ENCODE data around the gene STK32A.

STK32A gene

DNA sequence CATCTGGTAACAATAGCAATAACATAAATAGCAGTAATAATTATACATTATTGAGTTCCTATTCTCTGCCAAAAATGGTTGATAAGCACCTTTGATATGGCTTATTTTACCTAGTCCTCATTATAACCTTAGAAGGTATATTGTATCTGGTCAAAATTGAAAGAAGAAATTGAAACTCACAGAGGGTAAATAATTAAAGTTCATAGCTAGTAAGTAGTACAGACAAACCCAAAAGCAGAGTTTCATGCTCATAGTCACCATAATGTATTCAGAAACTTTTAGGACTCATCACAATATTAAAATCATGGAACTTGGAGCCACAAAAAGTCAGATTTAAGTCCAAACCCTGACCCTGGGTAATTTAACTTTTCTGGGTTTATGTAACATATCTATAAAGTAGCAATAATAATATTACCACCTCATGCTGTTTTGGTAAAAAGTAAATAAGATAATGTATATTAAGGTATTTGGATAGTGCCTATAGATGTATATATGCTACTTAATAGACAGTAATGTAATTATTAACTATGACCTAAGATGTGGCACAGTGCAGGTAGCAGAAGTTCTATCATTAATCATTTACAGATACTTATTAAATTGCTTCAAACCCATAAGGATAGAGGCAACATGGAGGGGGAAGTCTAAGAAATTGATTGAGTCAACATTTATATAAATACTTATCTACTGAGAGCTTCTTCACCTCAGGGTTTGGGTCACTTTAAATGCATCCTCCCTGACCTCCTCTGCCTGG, 32.4 kb downstream of the STK32A start:
- no peak for DNase-seq

DNA sequence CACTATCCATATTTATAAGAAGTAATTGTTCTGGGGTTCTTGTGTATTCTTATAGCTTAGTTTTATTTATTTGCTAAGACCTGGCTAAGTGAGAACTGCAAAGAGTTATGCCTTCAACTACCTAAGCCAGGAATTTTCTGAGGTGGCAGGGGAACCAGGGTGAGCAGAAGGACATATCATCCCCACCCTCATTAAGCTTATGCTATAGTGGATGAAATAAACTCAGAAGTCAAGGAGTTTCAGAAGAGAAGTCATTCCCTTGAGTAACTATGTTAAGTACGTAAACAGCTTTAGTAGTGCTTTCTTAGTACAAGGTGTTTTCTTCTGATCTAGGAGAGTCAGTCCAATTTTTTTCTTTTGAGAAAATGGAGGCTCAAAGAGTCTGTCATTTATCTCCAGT, 41.7 kb downstream of the STK32A start:
- no peak for DNase-seq

DNA sequence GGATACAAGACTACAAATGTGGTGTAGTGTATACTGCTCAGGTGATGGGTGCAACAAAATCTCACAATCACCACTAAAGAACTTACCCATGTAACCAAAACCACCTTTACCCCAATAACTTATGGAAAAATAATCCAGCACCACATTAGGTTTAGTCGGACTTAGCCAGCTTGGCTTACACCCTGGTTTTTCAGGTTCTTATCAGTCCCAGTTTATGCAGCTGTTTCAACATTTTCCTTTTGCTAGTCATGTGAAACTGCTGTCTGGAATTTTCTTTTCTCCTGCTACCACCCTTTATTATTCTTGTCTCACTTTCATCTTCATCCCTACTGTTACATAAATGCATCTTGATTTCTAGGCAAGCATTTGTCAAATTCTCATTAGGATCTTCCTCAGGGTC, 51.5 kb downstream of the STK32A start:
- no peak for DNase-seq

DNA sequence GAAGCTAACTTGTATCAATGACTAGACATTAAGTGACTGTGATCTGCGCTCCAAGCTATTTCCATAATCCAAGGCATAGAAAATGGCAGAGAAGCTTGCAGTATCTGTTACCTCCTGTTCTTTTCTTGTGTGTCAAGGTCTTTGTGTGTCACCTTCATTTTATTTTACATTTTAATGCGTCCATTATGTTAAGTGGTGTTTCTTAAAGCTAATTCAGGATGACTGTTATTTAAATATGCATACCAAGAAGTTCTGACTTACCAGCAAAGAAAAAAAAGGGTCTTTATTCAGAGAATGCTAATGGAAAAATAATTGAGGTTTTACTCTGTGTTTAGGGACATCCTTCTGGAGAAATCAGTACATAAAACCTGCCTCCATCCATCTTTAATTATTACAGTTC, 52.3 kb downstream of the STK32A start:
- DNase-seq = no peak

DNA sequence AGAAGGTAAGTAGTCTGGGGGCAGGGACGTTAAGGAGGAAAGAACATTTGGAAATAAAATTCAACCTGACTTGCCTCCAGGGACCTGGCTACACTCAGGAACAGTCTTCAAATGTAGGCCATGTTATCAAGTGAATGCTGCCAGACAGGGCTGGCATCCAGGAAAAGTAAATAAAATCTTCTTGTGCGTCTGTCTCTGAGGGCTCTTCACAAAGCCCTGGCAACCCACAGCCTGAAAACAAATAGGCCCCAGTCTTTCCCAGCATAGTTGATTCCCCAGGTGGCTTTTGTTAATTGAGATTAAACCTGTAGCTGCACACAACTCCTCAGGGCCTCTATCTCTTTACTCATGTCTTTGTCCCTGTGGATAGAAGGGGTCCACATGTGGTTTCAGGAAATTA, 55.4 kb downstream of the STK32A start:
- no peak for DNase-seq

DNA sequence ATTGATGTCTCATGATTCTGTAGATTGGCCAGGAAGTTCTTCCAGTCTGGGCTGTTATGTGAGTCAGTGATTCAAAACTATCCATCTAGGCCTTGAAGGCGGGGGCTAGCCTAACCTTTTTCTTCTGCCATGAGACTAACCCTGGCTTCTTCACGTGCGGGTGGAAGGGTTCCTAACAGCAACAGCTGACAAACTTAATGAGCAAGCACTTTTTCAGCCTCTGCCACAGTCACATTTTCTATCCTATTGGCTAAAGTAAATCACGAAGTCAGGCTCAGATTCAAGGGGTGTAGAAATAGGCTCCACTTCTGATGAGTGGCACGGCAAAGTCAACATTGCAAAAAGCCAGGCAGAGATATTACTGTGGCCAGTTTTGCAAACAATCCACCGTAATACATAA, 68.4 kb downstream of the STK32A start:
- no peak for DNase-seq

- DNase-seq = no peak
Measured at GRCh38 chr5:147303976-147304375, 69.2 kb downstream of the STK32A start.

GRCh38 chr5:147305147-147305546, 70.3 kb downstream of the STK32A start:
- DNase-seq = no peak

DNA sequence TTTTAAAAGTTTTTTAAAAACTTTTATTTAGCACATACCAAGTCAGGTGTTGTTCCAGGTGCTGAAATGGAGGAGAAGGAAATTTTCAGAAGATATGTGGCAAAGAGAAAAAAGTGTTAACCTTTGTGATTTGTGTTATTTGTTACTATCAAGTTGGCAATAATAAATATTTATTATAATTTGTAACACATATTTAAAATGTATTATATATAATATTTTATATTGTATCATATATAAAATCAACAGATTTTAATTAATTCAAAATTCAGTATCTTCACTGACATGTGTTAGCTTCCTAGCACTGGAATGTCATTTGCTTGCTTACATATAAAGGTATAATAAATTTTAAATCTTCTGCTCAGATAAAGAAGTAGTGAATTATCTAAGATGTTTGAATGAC, 71.5 kb downstream of the STK32A start:
- DNase-seq = no peak

- no peak for DNase-seq
Measured at GRCh38 chr5:147307170-147307569, 72.3 kb downstream of the STK32A start.

DNA sequence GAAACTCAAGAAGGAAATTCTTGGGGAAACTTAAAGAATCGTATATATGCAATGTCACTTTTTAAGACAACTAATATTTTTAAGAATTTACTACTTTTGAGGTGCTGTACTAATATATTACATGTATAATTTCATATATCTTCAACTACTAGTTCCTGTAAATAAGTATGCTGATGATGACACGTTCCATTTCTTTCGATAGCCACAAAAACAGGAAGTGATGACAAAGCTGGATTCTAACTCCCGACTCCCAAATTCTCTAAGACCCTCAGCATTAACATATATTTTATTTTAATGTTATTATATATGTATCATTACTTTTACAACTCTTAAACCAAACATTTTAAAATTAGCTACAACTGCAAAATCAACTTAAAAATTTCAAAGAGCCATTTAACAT, 74.8 kb downstream of the STK32A start:
- no peak for DNase-seq

DNA sequence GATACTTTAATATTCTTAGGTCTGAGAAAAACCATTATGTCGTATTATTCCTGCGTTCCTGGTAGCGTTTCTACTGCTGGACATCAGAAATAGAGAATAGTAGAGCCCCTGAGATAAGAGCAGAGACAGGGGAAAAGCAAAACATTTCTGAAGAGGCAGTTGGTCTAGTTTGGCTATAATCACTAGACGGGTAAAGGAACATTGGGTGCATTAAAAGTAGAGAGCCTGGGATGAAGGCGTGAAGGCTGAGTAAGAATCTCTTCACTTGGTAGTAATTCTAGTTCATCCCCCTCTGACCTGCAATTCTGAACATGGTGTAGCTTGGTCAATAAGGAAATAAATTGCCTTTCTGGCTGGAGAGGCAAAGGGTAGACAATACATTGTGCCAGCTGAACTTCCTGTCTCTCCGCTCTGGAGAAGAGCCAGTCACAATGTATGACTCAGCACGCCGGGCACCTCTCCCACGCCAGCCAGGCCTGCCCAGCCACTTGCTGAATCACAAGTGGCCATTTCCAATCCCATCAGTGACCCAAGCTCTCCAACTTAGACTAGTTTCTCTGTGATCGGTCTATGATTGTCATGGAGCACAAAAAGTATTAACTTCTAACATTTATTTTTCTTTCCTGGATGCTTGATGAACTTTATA, 75.4 kb downstream of the STK32A start:
- DNase-seq = no peak

GRCh38 chr5:147317978-147318684, 83.3 kb downstream of the STK32A start:
- DNase-seq = no peak

DNA sequence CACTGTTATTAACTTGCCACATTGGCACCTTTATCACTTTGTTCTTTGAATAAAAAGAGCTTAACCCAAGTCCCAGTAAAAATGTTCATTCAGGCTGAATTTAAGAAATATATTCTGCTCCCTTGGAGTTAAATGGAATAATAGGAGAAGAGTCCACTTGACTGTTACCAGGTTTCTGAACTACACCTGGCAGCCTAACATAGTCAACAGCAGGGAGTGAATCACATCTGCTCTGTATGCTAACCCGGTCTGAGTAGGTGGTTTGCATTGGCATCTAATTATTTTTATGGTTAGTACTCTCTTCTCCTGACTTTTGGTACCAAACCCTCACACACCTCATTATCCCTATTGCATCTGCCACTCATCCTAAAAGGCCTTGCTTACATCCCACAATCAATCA, 86.7 kb downstream of the STK32A start:
- no peak for DNase-seq

DNA sequence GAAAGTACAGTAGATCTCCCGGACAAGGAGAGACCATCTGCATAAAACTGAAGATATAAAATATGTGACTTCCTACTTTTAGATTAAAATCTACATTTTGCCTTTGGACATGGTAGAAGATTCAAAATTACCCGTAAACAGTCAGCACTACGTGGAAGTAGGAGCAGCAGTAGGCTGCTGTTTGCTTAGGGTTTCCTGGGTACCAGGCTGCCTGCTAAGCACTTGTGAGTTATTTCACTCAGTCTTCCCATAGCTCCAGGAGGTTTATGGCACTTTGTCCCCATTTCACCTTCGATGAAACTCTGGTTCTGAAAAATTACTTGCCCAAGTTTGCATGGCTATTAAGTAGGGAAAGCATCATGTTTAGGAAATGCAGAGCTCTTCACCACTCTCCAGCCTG, 92.6 kb downstream of the STK32A start:
- no peak for DNase-seq

DNA sequence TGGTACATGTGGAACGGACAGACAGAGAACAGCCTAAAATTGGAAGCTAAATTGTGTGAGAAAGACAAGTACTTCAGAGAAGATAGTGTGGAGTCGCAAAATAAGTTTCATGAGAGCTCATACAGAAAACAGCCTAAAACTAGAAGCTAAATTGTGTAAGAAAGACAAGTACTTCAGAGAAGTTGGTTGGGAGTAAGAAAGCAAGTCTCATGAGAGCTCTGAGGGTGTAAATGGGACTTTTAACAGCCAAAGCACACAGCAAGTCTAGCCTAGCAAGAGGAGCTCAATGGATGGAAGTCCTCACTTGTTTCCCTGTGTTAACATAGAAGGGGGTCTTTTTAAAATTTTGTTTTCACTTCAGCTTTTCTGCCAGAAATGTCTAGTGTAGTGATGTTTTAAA, 93.1 kb downstream of the STK32A start:
- DNase-seq = no peak

DNA sequence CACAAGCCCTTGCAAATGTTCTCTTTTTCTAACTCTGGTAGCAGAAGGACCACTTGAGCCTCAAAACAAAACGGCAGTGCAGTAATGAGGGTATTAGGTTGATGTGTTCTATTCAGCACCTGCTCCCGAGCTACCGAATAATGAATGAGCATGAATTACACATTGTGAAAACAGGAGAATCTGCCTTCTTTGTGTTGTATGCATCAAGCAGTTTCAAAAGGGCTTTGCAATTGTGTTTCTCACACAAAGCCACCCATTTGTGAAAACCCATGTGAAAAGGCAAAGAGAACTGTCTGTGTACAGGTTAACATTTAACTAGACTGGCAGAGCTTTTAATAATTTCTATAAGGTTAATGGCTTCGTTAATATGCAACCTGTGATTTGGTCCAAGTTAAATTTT, 97.8 kb downstream of the STK32A start:
- no peak for DNase-seq

GRCh38 chr5:147336876-147337275, 102.0 kb downstream of the STK32A start:
- DNase-seq = no peak

GRCh38 chr5:147339313-147339712, 104.5 kb downstream of the STK32A start:
- no peak for DNase-seq

- no peak for DNase-seq
Measured at GRCh38 chr5:147340941-147341340, 106.1 kb downstream of the STK32A start.

GRCh38 chr5:147341345-147341744, 106.5 kb downstream of the STK32A start:
- no peak for DNase-seq

GRCh38 chr5:147344861-147345260, 110.0 kb downstream of the STK32A start:
- no peak for DNase-seq

GRCh38 chr5:147346006-147346561, 111.3 kb downstream of the STK32A start:
- DNase-seq = no peak

- no peak for DNase-seq
Measured at GRCh38 chr5:147348046-147348445, 113.2 kb downstream of the STK32A start.
